ENCODE results near the gene CNTNAP2.

Gene CNTNAP2

DNA sequence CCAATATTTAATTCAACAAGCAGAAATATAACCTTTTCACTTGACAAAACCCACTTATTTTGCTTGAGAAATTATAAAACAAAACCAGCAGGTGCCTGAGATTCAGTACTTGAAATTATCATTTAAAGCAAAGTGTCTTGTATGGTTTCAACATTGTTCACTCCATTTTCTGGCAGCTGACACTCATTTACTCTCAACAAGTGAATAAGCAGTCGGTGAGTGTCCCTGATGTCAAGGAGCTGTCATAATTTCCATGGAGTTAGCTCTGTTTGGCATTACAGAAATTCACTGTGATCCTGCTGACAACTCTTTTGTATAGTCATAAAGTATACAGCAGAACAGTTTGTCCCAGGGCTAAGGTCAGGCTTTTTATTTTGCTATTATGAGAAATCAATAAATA is 490.0 kb downstream of the CNTNAP2 start:
- no peak for DNase-seq (ENCODE audit: low spot score)

DNA sequence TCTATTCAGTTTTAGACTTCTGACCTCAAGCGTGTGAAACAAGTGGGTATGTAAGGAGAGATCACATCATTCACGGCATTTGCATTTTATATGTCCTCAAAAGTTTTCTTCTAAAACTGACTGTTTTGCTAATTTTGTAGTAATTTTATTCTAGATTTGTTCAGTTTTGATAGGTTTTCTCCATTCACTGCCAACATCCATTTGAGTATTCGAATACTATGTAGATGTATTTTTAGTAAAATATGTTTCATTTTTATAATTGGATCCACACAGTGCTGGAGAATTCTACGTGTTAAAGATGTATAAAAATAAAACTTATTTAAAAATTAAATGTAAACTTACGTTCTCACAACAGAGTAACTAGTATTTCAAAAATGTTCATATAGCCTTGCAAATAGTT is 503.0 kb downstream of the CNTNAP2 start:
- no peak for DNase-seq (ENCODE audit: low spot score)

DNA sequence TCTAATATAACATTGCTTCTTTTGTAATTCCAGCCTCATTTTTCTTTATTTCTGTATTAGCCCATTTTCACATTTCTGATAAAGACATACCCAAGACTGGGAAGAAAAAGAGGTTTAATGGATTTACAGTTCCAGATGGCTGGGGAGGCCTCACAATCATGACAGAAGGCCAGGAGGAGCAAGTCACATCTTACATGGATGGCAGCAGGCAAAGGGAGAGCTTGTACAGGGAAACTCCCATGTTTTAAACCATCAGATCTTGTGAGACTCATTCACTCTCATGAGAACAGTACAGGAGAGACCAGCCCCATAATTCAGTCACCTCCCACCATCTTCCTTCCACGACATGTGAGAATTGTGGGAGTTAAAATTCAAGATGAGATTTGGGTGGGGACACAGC is 510.3 kb downstream of the CNTNAP2 start:
- no peak for DNase-seq (ENCODE audit: low spot score)

DNA sequence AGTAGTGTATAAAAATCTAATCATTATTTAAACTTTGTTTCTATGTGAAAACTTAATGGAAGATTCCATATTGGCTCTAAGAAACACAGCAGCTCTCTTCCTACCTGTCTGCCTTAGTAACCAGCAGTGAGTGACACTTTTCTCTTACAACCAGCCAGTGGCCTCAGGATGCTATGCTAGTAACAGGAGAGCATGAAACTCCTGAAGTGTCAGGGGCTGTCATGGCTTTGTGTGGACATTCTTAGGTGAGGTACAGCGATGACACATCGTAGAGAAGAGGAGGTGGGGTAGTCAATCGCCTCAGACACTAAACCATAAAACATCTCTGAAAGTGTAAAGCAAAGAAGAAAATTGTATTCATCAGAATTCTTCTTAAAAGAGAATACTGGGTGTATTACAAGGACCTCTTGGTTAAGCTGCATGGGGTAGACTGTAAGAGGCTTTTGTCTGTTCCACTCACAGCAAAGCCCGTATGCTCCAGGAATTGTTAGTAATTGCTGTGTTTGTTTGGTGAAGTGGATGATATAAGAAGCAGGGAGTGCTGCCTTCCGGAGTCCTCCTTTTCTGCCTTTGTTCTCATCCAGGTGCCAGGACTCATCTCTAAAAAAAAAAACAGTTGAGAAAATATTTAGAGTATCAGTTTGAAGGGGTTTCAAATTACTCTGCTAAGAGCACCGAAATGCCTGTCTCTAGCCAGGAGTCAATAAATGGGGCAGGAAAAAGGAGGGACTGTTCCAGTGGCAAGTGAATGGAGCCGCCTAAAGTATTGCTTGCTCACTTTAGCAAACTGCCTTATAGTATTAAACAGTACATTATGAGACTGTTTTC is 518.8 kb downstream of the CNTNAP2 start:
- no peak for DNase-seq (ENCODE audit: low spot score)

DNA sequence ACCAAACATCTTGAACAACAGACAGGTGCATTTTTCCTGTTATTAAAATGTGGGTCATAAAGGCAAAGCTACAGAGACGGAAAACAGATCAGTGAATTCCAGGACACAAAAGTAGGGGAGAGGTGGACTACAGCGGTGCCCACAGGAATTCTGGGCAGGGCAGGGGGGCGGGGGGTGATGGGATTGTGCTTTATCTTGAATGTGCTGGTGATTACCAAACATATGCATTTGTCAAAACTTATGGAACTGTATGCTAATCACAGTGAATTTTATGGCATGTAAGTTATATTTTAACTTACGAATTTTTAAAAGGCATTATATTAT is 519.4 kb downstream of the CNTNAP2 start:
- no peak for DNase-seq (ENCODE audit: low spot score)

DNA sequence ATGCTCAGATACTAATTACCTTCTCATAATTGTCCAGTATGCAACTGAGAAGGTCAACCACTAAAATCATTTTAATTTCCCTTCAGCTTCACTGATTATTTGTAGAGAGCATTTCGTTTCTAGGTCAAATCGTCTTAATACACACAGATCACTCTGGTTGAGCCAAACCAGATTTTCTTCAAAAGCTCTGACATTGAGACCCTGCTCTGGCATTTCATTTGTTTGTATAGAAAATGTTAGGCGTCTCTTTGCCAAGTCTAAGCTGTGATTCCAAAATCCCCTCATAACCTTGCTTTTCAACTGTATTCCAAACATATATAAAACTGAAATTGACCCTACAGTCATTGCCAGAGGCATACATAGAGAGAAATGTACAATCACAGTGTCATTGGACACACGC is 520.0 kb downstream of the CNTNAP2 start:
- DNase-seq (ENCODE audit: low spot score): no peak

DNA sequence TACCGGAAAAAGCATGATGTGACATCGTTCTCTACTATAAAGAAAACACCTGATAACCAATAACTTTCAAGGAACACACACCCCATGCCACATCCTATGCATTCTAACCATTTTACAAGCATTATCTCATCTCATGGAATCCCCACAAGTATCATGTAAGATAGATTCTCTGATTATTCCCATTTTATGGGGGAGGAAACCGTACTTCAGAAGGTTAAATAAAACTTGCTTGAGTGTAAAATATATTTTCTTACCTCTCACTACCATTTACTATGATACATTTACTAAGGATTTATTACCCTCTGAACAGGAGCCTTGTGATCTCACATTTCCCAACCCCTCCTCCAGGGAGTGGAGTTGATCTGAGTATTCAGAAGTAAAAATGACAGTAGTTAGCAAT is 522.7 kb downstream of the CNTNAP2 start:
- no peak for DNase-seq (ENCODE audit: low spot score)

DNA sequence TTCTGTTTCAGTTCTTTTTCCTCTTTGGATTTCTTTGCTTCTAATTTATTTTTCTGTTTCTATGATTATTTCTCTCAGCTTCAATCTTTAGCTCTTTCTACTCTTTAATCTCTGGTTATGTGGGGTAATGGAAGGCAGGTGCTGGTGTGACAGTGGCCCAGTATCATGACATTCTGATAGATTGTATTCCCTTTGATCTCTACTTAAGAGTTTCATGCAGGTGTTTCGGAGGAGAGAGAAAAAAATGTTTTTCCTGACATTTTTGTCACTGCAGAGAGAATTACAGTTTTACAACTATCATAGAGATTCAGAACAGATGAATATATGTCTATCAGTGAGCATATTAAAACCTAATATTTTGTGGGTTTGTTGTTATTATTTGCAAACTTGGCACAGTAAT is 524.9 kb downstream of the CNTNAP2 start:
- no peak for DNase-seq (ENCODE audit: low spot score)

DNA sequence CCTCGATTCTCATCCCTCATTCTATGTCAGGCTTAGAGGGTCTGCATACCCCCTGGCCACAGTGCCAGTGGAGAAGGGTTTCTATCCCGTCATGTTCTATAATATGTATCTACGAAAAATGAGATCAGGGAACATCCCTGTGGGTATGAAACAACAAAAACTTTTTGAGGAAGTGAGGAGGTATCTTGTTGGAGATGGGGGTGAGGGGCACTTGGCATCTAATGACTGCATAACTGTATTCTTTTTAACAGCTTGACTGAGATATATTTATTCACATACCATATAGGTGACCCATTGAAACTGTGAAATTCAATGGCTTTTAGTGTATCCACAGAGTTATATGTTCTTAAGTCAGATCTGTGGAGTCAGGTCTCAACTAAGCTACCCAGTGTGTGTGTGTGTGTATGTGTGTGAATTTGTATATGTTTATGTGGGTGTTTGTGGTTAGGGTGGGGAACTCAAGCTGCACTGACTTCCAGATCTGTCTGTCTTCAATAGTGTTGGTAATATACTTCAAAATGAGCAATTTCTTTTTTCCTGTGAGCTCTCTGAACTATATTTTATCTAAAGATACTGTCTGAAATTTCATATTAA is 528.9 kb downstream of the CNTNAP2 start:
- no peak for DNase-seq (ENCODE audit: low spot score)

DNA sequence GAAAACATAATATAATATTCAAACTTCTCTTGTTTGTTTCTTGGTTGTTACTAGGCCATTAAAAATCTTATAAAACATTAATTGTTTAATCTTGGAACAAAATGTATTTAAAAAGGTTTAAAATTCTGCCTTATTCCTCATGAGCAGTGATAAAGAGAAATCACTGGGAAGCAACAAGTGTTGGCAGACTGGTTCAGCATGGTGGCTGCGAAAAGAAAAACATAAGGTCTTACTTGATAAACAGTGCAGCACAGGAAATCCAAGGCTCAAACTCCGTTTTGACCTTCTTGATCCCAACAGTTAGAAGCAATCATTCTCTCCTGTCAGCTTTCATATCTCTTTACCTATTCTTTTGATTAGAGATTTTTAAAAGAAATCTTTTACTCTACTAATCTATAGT is 530.8 kb downstream of the CNTNAP2 start:
- no peak for DNase-seq (ENCODE audit: low spot score)

DNA sequence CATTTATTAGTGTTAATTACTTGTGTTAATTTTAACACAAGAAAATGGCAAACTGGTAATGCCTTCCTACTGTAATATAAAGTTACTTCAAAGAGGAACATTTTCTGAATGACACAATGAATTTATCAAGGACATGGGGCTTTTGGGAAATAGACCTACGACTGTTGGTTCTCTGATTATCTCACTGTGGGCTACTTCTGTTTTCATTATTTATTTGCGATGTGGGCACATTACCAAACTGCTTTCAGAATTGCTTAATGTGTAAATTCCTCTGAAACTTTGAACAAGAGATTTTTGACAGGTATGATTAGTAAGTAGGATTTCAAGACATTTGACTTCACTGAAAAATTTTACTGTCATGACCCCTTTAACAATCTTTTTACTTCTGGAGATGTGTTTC is 535.6 kb downstream of the CNTNAP2 start:
- no peak for DNase-seq (ENCODE audit: low spot score)

DNA sequence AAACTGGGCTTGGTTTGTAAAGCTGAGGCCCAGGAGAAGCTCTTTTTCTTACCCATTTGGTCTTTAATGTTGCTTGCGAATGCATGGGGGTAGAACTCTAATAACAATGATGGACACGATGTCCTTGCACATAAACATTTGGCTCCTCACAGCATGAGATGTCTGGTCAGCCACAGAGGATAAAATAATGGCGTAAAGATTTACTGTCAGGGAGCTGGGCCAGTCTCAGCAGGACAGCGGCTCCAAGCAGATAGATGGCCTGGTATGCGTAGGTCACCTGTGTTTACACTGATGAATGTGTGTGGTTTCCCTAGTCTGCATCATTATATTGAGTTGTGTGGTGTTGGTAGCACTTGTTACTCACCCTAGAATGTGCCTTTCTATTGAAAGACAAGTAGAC is 537.4 kb downstream of the CNTNAP2 start:
- no peak for DNase-seq (ENCODE audit: low spot score)

DNA sequence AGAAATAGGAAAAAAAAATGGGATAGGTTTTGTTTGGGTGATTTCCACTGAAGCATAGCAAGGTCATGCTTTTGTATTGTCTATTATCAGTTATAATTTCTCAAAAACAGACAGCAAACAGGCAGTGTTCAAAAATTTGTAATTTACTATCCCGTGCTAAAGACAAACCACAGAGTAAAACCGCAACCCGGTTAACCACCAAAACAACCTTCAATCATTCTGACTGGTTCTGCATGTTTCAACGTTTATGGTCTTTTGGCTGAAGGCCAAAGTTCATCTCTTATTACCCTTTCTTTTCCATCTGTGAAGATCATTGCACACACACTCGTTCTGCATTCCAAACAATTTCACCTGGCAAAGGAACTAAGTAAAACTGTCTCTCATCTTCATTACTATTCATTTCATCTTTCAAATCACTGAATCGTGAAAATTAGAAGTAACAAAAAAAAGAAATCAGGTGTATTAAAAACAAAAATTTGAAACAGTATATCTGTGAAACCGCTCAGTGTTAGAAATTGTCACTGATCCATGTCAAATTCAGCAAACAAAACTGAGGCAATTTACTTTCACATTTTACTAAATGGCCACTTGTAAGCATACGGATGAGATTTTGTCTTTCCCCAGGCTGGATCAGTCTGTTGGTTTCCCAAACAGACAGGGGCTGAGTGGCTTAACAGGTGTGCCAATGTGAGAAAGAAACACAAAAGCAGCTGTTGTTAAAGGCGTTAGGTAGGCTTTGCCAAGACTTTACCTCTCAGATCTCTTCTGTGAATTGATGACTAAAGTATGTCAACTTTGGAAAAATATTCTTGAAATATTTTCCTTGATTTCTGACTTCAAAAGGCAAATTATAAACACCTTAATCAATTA is 539.6 kb downstream of the CNTNAP2 start:
- DNase-seq (ENCODE audit: low spot score): peak; percentile 14

DNA sequence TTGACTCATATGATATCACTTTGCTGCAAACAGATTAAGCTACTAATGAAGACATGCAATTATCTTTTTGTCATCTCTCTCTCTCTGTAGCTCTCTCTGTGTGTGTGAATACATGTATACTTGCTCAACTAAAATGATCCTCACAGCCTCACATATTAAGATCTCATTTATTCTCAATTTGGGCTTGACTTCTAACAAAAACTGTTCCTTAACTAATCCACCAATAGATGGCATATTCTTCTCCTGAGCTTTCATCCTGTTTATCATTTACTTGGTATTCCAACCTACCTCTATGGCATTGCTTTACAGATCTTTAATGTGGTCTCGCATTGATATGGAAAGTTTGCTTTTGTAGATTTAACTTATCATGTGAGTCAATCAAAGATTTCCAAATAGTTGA is 540.4 kb downstream of the CNTNAP2 start:
- DNase-seq (ENCODE audit: low spot score): no peak

DNA sequence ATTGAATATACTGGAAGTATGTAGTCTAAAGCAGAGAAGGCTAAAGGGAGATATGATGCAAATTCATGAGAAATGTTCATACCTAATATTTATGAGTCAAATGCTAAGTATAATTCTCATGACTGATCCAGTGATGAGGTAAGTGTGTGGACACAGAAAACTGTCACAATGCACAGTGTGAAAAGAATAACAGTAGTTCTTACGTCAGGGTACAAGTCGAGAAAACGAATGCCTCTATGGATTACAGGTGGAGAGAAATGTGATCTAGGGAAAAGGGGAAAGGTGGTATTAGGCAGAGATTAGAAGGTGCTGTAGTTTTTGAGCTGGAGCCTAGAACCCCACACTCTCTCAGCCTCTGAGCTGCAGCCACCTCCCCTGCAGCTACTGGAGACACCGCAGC is 542.0 kb downstream of the CNTNAP2 start:
- no peak for DNase-seq (ENCODE audit: low spot score)

DNA sequence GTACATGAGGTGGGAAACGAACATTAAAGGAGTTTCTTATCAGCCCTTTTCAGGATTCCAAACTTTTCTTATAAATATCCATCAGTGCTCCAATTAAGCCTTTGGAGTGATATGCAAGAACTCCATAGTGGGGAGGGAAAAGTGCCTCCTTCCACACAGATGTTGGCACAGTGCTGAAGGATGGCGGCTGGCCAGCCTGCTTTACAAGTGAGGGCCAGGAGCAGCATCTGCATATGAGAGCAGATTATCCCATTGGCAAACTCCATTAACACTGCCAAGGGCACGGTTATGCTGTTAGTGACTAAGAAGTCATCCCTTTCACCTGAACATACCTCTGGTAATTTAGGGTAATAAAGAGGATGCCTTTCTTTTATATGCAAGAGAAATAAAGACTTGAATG is 543.1 kb downstream of the CNTNAP2 start:
- no peak for DNase-seq (ENCODE audit: low spot score)

DNA sequence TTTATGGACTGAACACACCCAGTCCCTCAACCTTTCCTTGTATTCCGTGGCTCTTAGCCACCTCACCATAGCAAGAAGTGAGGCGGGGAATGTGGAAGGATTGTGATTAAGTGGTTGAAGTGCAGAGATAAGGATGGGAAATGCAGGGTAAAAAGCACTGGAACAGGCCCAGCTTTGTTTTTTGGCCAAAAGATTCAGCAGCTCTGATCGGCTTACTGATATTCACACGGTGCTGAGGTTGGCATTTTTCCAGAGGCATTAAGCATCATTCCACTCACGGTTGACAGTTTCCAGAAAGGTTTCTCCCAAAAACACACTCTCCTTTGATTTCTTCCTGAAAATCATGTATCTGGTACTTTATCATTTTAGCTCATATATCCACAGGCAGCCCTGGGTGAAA is 544.2 kb downstream of the CNTNAP2 start:
- no peak for DNase-seq (ENCODE audit: low spot score)

DNA sequence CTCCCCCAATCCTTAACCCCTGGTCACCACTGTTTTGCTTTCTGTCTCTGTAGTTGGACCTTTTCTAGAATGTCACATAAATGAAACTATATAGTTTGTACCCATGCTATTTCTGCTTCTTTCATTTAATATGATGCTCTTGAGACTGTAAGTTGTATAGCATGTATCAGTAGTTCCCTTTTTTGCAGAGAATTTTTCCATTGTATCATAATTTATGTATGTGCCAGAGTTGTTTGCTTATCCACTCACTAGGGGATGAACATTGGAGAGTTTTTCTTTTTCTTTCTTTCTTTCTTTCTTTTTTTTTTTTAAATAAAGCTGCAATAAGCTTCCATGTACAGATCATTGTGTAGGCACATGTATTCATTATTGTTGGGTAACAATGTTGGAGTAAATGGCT is 544.8 kb downstream of the CNTNAP2 start:
- no peak for DNase-seq (ENCODE audit: low spot score)

DNA sequence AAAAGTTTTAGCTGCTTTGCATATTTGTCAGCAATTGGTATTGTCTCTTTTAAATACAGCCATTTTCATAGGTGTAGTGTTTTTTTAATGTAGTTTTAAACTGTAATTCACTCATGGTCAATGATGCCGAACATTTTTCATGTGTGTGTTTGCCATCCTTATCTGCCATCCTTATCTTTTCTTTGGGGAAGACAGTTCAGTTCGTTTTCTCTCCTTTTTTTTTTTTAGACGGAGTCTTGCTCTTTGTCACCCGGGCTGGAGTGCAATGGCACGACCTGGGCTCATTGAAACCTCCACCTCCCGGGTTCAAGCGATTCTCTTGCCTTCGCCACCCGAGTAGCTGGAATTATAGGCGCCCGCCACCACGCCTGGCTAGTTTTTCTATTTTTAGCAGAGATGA is 545.3 kb downstream of the CNTNAP2 start:
- no peak for DNase-seq (ENCODE audit: low spot score)

DNA sequence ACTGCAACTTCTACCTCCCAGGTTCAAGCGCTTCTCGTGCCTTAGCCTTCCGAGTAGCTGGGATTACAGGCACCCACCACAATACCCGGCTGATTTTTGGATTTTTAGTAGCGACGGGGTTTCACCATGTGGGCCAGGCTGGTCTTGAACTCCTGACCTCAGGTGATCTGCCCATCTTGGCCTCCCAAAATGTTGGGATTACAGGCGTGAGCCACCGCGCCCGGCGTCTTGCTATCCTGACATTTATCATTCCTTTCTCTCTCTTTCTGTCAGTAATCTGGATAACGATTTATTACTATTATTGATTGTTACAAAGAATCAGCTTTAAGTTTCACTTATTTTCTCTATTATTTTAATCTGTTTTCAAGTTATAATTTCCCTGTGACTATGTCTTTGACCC is 548.4 kb downstream of the CNTNAP2 start:
- no peak for DNase-seq (ENCODE audit: low spot score)

DNA sequence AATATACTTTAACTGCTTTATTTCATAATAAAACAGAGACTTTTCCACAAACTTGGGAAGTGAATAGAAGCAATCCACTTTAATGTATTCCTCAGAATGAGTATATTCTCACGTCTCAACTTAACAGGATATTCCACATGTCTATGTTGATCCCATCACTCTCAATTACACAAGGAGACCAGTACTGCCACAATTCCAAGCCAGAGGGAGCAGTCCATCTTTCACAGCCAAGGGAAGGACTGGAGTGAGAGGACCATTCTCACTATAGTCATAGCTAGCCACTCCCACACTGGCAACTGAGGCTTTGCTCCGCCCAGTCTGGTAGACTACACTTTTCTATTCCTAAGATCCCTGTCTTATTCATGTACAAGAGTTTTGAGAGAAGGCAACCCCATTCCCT is 553.9 kb downstream of the CNTNAP2 start:
- no peak for DNase-seq (ENCODE audit: low spot score)

DNA sequence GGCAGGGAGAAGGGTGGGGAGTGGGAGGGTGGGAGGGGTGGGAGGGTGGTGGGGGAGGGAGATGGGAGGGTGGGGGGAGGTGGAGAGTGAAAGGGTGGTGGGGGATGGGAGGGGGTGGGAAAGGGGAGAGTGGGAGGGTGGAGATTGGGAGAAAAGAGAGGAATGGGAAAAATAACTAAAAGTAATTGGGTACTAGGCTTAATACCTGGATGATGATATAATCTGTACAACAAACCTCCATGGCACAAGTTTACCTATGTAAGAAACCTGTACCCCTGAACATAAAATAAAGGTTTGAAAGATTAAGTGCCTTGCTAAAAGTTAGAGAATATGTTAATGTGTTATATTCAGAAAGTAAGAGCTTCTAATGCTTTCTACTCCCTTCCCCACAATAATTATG is 564.9 kb downstream of the CNTNAP2 start:
- DNase-seq (ENCODE audit: low spot score): no peak

DNA sequence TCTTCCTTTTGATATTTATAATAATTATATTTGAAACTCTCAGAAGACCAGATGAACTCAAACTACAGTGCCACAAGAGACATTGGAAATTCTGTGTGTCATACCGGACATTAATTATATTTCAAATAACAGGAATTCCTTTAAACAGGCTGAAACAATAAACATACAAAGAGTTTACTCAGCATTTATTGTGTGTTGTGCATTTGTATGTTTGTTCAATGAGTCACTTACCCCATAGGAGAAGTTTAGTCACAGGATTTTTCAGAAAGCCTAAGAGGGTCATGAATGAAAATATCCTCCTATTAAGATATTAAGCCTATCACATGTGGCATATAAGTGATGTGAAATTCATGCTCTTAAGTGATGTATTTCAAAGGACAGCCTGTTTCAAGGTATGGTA is 566.8 kb downstream of the CNTNAP2 start:
- DNase-seq (ENCODE audit: low spot score): no peak

All from HuH-7 (cell line).